ENCODE results near the gene FAM131C.

GRCh38 chr1:16026723-16027484 lies 46.5 kb downstream of the FAM131C start:
- no peak for TF ChIP-seq POLR2AphosphoS5 (IDR thresholded peaks at IDR 0.05)
- TF ChIP-seq CTCF (IDR thresholded peaks at IDR 0.05), result no peak
- TF ChIP-seq POLR2A (IDR thresholded peaks at IDR 0.05), result no peak

Measured in stomach (tissue), 4 donors.